GM23338 (cell line): Measurements from ENCODE around the gene APCDD1L. TPM values are rescaled to one million over a fixed set of nuclear protein-coding genes. Genes with fewer than 3 reads are reported as not detected.

Experiments used
- ATAC-seq: fragments of 200-7000 bp; cut with Tn5 transposase; 3 replicates; pipeline ENCODE4 v1.9.1; 2020
- DNase-seq: peaks from one replicate; pipeline ENCODE4 v3.0.0-alpha.2; 2015; ENCODE audit warnings: low spot score
- H2AFZ ChIP-seq: fragments of 200-600 bp; sonication (generic); 2 replicates; pipeline ENCODE4 v1.8.0; 2016; ENCODE audit warnings: antibody characterized with exemption, mild to moderate bottlenecking, moderate library complexity
- H3F3A ChIP-seq: fragments of 200-600 bp; sonication (generic); replicated peaks from 2 replicates; pipeline ENCODE4 v1.8.0; 2017; ENCODE audit warnings: antibody characterized with exemption, mixed run types, low read depth
- H3K27ac ChIP-seq: fragments of 200-600 bp; sonication (generic); 2 replicates; pipeline ENCODE4 v1.6.1; 2016; ENCODE audit warnings: low read depth
- H3K27me3 ChIP-seq: fragments of 200-600 bp; sonication (generic); 2 replicates; pipeline ENCODE4 v1.8.0; 2016; ENCODE audit warnings: mild to moderate bottlenecking, mixed run types, moderate library complexity; ENCODE audit not compliant: insufficient read depth
- H3K36me3 ChIP-seq: fragments of 200-600 bp; sonication (generic); 2 replicates; pipeline ENCODE4 v1.8.0; 2016; ENCODE audit warnings: mild to moderate bottlenecking; ENCODE audit not compliant: insufficient read depth
- H3K4me1 ChIP-seq: fragments of 200-600 bp; sonication (generic); 2 replicates; pipeline ENCODE4 v1.8.0; 2016; ENCODE audit warnings: mild to moderate bottlenecking, moderate library complexity; ENCODE audit not compliant: insufficient read depth
- H3K4me2 ChIP-seq: fragments of 200-600 bp; sonication (generic); 2 replicates; pipeline ENCODE4 v1.7.1; 2017; ENCODE audit warnings: mixed run types
- H3K4me3 ChIP-seq: fragments of 200-600 bp; sonication (generic); 2 replicates; pipeline ENCODE4 v1.6.1; 2016; ENCODE audit warnings: mixed run types
- H3K79me2 ChIP-seq: fragments of 200-600 bp; sonication (generic); replicated peaks from 2 replicates; pipeline ENCODE4 v1.8.0; 2017; ENCODE audit warnings: mild to moderate bottlenecking; ENCODE audit not compliant: insufficient read depth
- H3K9me2 ChIP-seq: fragments of 200-600 bp; sonication (generic); 2 replicates; pipeline ENCODE4 v1.8.0; 2017; ENCODE audit not compliant: insufficient read depth
- H4K20me1 ChIP-seq: fragments of 200-600 bp; sonication (generic); replicated peaks from 2 replicates; pipeline ENCODE4 v1.8.0; 2017; ENCODE audit warnings: mild to moderate bottlenecking; ENCODE audit not compliant: insufficient read depth
- H3K27ac Mint-ChIP-seq: 2 replicates; pipeline ENCODE4 v1.8.0; 2020; ENCODE audit warnings: inconsistent platforms, mild to moderate bottlenecking, moderate library complexity, mixed read lengths
- H3K27me3 Mint-ChIP-seq: 3 replicates; pipeline ENCODE4 v1.8.0; 2022; ENCODE audit warnings: low read depth, mild to moderate bottlenecking, moderate library complexity, mixed read lengths, inconsistent platforms; ENCODE audit not compliant: insufficient read depth, poor library complexity
- H3K36me3 Mint-ChIP-seq: 3 replicates; pipeline ENCODE4 v1.8.0; 2021; ENCODE audit warnings: low read depth, mild to moderate bottlenecking, inconsistent platforms, moderate library complexity, mixed read lengths
- H3K4me1 Mint-ChIP-seq: 3 replicates; pipeline ENCODE4 v1.8.0; 2020; ENCODE audit warnings: mild to moderate bottlenecking, inconsistent platforms, mixed read lengths
- H3K4me3 Mint-ChIP-seq: 3 replicates; pipeline ENCODE4 v1.8.0; 2021; ENCODE audit warnings: moderate library complexity, mild to moderate bottlenecking, inconsistent platforms, mixed read lengths
- H3K9me3 Mint-ChIP-seq: 3 replicates; pipeline ENCODE4 v1.8.0; 2020; ENCODE audit warnings: moderate library complexity, mild to moderate bottlenecking, inconsistent platforms, mixed read lengths
- CREB1 ChIP-seq: fragments of 250-450 bp; sonication (Bioruptor Pico); IDR thresholded peaks from 2 replicates; pipeline ENCODE4 v1.5.0; 2020; ENCODE audit warnings: low read depth, mild to moderate bottlenecking, moderate library complexity
- ETS1 ChIP-seq: IDR thresholded peaks from 2 replicates; pipeline ENCODE4 v1.6.1; 2016; ENCODE audit warnings: antibody characterized with exemption
- EZH2 ChIP-seq: fragments of 200-600 bp; sonication (generic); IDR thresholded peaks from one replicate; pipeline ENCODE4 v1.8.0; 2017; ENCODE audit warnings: antibody characterized with exemption, mild to moderate bottlenecking, low read depth; ENCODE audit not compliant: unreplicated experiment
- EZH2phosphoT487 ChIP-seq: fragments of 200-600 bp; sonication (generic); IDR thresholded peaks from one replicate; pipeline ENCODE4 v1.8.1; 2018; ENCODE audit warnings: antibody characterized with exemption; ENCODE audit not compliant: unreplicated experiment
- JUNB ChIP-seq: IDR thresholded peaks from one replicate; pipeline ENCODE4 v1.6.1; 2016; ENCODE audit warnings: antibody characterized with exemption; ENCODE audit not compliant: unreplicated experiment
- NANOG ChIP-seq: IDR thresholded peaks from 2 replicates; pipeline ENCODE4 v1.6.1; 2016; ENCODE audit warnings: antibody characterized with exemption, borderline replicate concordance
- POLR2AphosphoS5 ChIP-seq: IDR thresholded peaks from 2 replicates; pipeline ENCODE4 v1.6.1; 2016; ENCODE audit warnings: antibody characterized with exemption, low read depth
- STAT1 ChIP-seq: IDR thresholded peaks from one replicate; pipeline ENCODE4 v1.6.1; 2016; ENCODE audit warnings: antibody characterized with exemption; ENCODE audit not compliant: unreplicated experiment
- ZNF114 ChIP-seq: fragments of 250-450 bp; sonication (Bioruptor Pico); IDR thresholded peaks from 2 replicates; pipeline ENCODE4 v1.5.0; 2020; ENCODE audit warnings: mild to moderate bottlenecking, moderate library complexity
- ZNF331 ChIP-seq: fragments of 250-450 bp; sonication (Bioruptor Pico); IDR thresholded peaks from 2 replicates; pipeline ENCODE4 v1.5.0; 2020; ENCODE audit warnings: low read depth, mild to moderate bottlenecking, moderate library complexity
- ZNF462 ChIP-seq: fragments of 250-450 bp; sonication (Bioruptor Pico); IDR thresholded peaks from 2 replicates; pipeline ENCODE4 v1.5.0; 2020; ENCODE audit warnings: mild to moderate bottlenecking, moderate library complexity
- polyA plus RNA-seq: library from polyadenylated mRNA; unstranded; fragments of >200 nt; fragmentation: Nextera tagmentation; extraction: Ambion mirVana; gene quantifications from 2 replicates; pipeline ENCODE4 v1.2.1, GENCODE V29; 2016
- total RNA-seq: library from RNA; depleted of rRNA; stranded (reverse); fragments of >200 nt; shearing (Covaris generic); gene quantifications from 2 replicates; pipeline ENCODE4 v1.2.3, GENCODE V29; 2014
- TF ChIP-seq, protein P1 (sequence below), 2 experiments: fragments of 200-600 bp in 1 of 2; sonication (generic) in 1 of 2; conservative IDR thresholded peaks; 2 replicates each; pipeline versions ENCODE4 v1.5.1 to v1.6.1; 2016 to 2017; ENCODE audit warnings: antibody characterized with exemption in 2 of 2, low read depth in 2 of 2, mild to moderate bottlenecking in 2 of 2, moderate library complexity in 1 of 2
- TF ChIP-seq, protein P2 (sequence below): IDR thresholded peaks from one replicate; pipeline ENCODE4 v1.6.1; 2018; ENCODE audit warnings: antibody characterized with exemption; ENCODE audit not compliant: unreplicated experiment

APCDD1L gene
- total and polyA plus RNA-seq, 2 experiments from 2014 or later: 1.8 to 4.6 TPM

GRCh38 chr20:58543274-58543673 lies 28.1 kb upstream of the APCDD1L start:
- Histone ChIP-seq H3K4me2 (no peak overlapping the region), H3K27ac (no peak overlapping the region), H3K4me3 (no peak overlapping the region), H3K9me2 (0 out of 2 replicates have a peak, but pooled peaks cover 5% of the 10 kb centered on the region), H3K27me3 (no peaks in the 10 kb centered on the region), H4K20me1 (no peaks in the 10 kb centered on the region), H3K36me3 (no peaks in the 10 kb centered on the region), H3K79me2 (no peaks in the 10 kb centered on the region), H2AFZ (no peak overlapping the region), H3K4me1 (no peaks in the 10 kb centered on the region), H3F3A (no peaks in the 10 kb centered on the region)
- ATAC-seq: no peak
- TF ChIP-seq ZNF331 (no peak), STAT1 (no peak), NANOG (no peak), JUNB (no peak), ZNF114 (no peak), EZH2phosphoT487 (no peak), ZNF462 (no peak), POLR2AphosphoS5 (no peak), CREB1 (CRISPR knock-in tag) (no peak), EZH2 (no peak), ETS1 (no peak)
- TF ChIP-seq, protein P1, sequence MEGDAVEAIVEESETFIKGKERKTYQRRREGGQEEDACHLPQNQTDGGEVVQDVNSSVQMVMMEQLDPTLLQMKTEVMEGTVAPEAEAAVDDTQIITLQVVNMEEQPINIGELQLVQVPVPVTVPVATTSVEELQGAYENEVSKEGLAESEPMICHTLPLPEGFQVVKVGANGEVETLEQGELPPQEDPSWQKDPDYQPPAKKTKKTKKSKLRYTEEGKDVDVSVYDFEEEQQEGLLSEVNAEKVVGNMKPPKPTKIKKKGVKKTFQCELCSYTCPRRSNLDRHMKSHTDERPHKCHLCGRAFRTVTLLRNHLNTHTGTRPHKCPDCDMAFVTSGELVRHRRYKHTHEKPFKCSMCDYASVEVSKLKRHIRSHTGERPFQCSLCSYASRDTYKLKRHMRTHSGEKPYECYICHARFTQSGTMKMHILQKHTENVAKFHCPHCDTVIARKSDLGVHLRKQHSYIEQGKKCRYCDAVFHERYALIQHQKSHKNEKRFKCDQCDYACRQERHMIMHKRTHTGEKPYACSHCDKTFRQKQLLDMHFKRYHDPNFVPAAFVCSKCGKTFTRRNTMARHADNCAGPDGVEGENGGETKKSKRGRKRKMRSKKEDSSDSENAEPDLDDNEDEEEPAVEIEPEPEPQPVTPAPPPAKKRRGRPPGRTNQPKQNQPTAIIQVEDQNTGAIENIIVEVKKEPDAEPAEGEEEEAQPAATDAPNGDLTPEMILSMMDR (conservative IDR thresholded peaks at IDR 0.05; ENCODE audit: low read depth in 2 of 2): no peak
- TF ChIP-seq, protein P2, sequence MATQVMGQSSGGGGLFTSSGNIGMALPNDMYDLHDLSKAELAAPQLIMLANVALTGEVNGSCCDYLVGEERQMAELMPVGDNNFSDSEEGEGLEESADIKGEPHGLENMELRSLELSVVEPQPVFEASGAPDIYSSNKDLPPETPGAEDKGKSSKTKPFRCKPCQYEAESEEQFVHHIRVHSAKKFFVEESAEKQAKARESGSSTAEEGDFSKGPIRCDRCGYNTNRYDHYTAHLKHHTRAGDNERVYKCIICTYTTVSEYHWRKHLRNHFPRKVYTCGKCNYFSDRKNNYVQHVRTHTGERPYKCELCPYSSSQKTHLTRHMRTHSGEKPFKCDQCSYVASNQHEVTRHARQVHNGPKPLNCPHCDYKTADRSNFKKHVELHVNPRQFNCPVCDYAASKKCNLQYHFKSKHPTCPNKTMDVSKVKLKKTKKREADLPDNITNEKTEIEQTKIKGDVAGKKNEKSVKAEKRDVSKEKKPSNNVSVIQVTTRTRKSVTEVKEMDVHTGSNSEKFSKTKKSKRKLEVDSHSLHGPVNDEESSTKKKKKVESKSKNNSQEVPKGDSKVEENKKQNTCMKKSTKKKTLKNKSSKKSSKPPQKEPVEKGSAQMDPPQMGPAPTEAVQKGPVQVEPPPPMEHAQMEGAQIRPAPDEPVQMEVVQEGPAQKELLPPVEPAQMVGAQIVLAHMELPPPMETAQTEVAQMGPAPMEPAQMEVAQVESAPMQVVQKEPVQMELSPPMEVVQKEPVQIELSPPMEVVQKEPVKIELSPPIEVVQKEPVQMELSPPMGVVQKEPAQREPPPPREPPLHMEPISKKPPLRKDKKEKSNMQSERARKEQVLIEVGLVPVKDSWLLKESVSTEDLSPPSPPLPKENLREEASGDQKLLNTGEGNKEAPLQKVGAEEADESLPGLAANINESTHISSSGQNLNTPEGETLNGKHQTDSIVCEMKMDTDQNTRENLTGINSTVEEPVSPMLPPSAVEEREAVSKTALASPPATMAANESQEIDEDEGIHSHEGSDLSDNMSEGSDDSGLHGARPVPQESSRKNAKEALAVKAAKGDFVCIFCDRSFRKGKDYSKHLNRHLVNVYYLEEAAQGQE: no peak
- Mint-ChIP-seq H3K27me3 (peaks cover 4% of the 10 kb centered on the region), H3K4me3 (no peak overlapping the region), H3K27ac (no peak overlapping the region), H3K9me3 (peaks cover 3% of the 10 kb centered on the region), H3K4me1 (peaks cover 2% of the 10 kb centered on the region; the same call in 1 of the 3 replicates), H3K36me3 (no peaks in the 10 kb centered on the region)
- no peak for DNase-seq
